ENCODE measurements around the gene DAGLB.
"Not testable (repeated sequence)": the region's sequence is repeated elsewhere in the genome, so short reads cannot be mapped to it uniquely, and the experiment has no call there.

Gene DAGLB

DNA sequence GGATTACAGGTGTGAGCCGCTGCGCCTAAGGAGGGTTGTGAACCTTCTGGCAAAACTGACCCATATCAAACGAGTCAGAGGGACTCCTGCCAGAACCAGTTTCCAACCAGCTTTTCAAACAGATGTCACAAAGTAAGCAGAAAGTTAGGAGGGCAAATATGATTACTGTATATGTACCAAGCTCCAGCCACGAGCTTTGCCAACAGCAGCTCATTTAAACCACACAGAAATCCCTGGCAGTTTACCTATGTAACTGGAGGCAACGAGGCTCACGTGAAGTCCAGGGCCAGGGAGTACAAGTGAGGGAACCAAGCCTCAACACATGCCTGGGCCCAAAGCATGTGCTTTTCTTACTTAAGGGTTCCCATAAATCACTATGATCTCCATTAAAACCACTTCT, 12.5 kb upstream of the DAGLB start:
- no peak for DNase-seq

- DNase-seq: not testable (repeated sequence)
Measured at GRCh38 chr7:6458676-6459075, 10.9 kb upstream of the DAGLB start.

DNA sequence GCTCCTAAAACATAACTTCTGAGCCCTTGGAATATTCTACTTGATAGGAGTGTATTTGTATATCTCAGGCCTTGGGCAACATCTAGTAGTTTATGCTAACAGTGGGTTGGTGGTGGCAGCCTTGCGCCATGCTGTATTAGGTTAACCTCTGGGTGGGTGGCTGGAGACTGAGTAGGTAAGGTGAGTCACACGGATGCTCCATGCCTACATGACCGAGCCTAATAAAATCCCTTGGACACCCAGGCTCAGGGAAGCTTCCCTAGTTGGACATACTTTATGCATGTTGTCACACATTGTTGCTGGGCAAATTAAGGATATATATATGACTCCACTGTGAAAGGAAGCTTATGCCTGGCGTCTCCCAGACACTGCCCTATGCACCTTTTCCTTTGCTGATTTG, 6.0 kb upstream of the DAGLB start:
- DNase-seq: no peak

GRCh38 chr7:6451224-6451705, 3.5 kb upstream of the DAGLB start:
- no peak for DNase-seq

DNA sequence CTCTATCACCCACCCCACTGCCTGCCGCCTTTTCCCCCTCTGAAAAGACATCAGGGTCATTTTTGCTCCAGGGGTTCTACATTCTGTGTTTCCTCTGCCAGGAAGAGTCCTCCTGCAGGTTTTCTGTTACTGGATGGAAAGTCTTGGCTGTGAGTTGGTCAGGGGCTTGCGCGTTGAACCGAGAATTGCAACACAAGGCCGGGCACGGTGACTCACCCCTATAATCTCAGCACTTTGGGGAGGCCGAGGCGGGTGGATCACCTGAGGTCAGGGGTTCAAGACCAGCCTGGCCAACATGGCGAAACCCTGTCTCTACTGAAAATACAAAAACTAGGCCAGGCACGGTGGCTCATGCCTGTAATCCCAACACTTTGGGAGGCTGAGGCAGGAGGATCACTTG, 2.8 kb upstream of the DAGLB start:
- not testable (repeated sequence) for DNase-seq

GRCh38 chr7:6449884-6450283, 2.1 kb upstream of the DAGLB start:
- DNase-seq: not testable (repeated sequence)

GRCh38 chr7:6448943-6449543, 1.3 kb upstream of the DAGLB start:
- DNase-seq: no peak

GRCh38 chr7:6446838-6447580, 745 bp downstream of the DAGLB start:
- DNase-seq: peak; percentile 35

DNA sequence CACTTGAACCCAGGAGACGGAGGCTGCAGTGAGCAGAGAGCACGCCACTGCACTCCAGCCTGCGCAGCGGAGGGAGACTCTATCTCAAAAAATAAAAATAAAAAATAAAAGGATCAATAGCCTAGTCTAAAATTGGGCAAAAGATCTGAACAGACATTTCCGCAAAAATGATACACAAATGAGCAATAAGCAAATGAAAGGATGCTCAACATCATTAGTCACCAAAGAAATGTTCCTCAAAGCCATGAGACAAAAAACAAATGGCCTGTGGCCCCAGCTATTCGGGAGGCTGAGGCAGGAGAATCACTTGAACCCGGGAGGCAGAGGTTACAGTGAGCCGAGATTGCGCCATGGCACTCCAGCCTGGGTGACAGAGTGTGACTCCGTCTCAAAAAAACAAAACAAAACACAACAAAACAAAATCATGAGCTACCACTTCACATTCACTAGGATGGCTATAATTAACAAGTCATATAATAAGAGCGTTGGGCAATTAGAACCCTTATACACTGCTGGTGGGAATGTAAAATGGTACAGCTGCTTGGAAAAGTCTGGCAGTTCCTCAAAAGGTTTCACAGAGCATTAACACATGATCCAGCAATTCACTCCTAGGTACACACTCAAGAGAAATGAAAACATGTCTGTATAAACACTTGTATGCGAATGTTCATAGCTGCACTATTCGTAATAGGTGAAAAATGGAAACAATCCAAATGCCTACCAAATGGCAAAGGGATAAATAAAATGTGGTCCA, 3.1 kb downstream of the DAGLB start:
- no peak for DNase-seq

GRCh38 chr7:6443372-6443941, 4.3 kb downstream of the DAGLB start:
- DNase-seq: no peak

DNA sequence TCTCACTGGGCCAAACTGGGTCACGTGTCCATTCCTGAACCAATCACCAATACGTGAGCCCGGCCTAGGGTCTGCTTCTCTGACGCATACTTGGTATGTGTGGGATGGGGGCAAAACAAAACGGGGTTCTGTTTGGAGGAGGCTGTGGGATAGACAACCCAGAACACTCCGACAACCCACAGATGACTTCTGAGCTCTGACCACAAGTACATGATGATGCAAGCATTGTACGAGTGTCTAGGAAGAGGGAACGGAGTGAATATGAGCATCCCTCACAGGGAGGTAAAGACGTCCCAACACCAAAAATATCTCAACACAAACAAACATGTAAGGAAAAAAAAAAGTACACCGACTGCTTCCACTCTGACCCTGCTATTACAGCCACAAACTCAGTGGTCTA, 5.6 kb downstream of the DAGLB start:
- no peak for DNase-seq

DNA sequence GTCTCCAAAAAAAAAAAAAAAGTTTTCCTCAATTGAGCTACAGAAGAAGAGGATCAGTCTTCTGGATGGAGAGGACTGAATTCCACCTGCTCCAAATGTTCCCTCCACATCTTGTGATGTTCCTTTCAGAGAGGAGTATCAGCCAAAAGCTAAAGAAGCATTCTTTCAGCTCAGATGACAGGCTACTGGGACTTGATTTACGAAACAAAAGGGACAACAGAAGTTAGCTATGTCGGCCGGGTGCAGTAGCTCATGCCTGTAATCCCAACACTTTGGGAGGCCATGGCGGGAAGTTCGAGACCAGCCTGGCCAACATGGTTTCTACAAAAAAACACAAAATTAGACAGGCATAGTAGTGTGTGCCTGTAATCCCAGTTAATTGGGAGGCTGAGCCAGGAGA, 7.4 kb downstream of the DAGLB start:
- no peak for DNase-seq

GRCh38 chr7:6438427-6438826, 9.3 kb downstream of the DAGLB start:
- DNase-seq: no peak

GRCh38 chr7:6437251-6437650, 10.5 kb downstream of the DAGLB start:
- no peak for DNase-seq

DNA sequence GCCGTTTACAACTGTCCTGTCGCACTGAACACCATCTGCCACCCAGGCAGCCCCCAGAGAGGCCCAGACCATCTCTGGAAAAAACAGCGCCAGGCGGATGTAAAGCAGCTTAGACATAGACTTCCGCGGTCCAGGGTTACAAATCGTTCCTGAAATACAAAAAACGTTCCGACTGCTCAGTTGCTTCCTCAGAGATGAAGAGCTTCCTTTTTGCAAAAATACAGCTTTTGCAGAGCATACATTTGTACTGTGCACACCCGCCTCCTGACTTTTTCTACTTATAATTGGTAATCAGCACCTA, 11.4 kb downstream of the DAGLB start:
- DNase-seq: peak; percentile 43

GRCh38 chr7:6435486-6436384, 12.0 kb downstream of the DAGLB start:
- DNase-seq: peak; percentile 85

GRCh38 chr7:6433784-6434615, 13.8 kb downstream of the DAGLB start:
- DNase-seq: no peak

DNA sequence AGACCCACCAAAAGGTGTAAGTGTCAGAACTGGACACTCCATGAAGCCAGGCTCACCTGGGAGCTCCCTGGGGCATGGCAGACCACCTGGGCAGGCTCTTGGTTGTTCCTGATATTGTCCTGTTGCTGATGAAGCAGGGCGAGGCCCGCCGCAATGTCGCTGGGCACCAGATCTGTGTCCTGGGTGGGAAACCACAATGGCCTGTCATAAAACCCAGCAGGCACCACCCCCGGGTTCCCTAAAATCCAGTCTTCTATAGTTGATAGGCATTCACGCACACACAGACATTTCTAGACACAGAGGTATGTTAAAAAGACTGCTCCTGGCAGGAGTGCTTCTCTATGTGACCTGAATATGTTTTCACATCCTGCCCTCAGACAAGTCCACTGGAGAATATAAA, 15.0 kb downstream of the DAGLB start:
- DNase-seq: no peak

- DNase-seq: no peak
Measured at GRCh38 chr7:6430974-6431373, 16.8 kb downstream of the DAGLB start.

DNA sequence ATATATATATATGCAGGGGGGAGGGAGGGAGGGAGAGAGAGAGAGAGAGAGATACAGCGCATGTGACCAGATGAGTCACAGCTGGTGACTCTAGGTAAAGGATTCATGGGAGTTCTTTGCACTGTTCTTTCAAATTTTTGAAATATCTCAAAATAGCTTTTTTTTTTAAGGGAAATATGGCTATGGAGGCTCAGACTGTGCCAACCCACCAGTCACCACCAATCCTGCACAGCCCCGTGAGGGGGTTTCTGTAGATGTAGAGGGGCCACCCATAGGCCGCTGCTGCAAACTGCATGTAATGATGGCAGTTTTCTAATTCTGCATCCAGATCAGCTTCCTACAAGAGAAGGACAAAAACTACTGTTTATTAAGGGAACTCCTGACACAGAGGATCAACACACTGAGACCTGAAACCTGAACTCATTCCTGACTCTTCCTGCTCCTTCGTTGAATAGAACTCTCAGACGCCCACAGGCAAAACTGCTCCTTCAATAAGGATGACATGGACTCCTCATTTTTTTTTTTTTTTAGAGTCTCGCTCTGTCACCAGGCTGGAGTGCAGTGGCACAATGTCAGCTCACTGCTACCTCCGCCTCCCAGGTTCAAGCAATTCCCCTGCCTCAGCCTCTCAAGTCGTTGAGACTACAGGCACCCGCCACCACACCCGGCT, 17.3 kb downstream of the DAGLB start:
- no peak for DNase-seq

- no peak for DNase-seq
Measured at GRCh38 chr7:6425948-6426347, 21.8 kb downstream of the DAGLB start.
